A549 (cell line): ENCODE measurements around the gene CD82. TPM values are rescaled to one million over a fixed set of nuclear protein-coding genes. Genes with fewer than 3 reads are reported as not detected.

Source experiments
- ATAC-seq, 2 experiments: fragments of 200-7000 bp in 1 of 2; fragments of >200 bp in 1 of 2; cut with Nextera tagmentation in 1 of 2; cut with Tn5 transposase in 1 of 2; 3 replicates each; pipeline versions ENCODE4 v1.8.0 to v1.9.1; 2018 to 2020; ENCODE audit warnings: mild to moderate bottlenecking in 1 of 2, moderate library complexity in 1 of 2
- CTCF ChIA-PET: fragments of 300-600 bp; sonication (Branson Sonifier 250); formaldehyde crosslinking; extraction: SDS; loops from one replicate; lab custom pipeline; 2021; ENCODE audit warnings: antibody characterized with exemption, inconsistent platforms; lab: Yijun Ruan, JAX
- POLR2A ChIA-PET: fragments of 350-600 bp; formaldehyde crosslinking; extraction: SDS; loops from one replicate; lab custom pipeline; 2021; ENCODE audit warnings: antibody characterized with exemption, inconsistent platforms; lab: Yijun Ruan, JAX
- DNase-seq, 2 experiments: peaks; one replicate each; pipeline versions ENCODE4 v3.0.0 to v3.0.0-alpha.2; 2011 to 2016; ENCODE audit warnings: low read depth in 1 of 2, low spot score in 1 of 2
- FAIRE-seq: peaks from 2 replicates; lab custom pipeline; 2011; peaks lifted over from hg19 to GRCh38; lab: Jason Lieb, UNC
- H3K27ac ChIP-seq, 2 experiments: fragments of >200 bp; sonication (Bioruptor Twin); formaldehyde crosslinking; 3 replicates each; pipeline ENCODE4 v1.5.1; 2016 to 2017
- H3K4me1 ChIP-seq: fragments of >200 bp; sonication (Bioruptor Twin); formaldehyde crosslinking; 3 replicates; pipeline ENCODE4 v1.6.1; 2016
- H3K4me2 ChIP-seq: fragments of >200 bp; sonication (Bioruptor Twin); formaldehyde crosslinking; 3 replicates; pipeline ENCODE4 v1.6.1; 2016
- H3K4me3 ChIP-seq: fragments of >200 bp; sonication (Bioruptor Twin); formaldehyde crosslinking; 3 replicates; pipeline ENCODE4 v1.5.1; 2016
- H3K9me3 ChIP-seq: fragments of >200 bp; sonication (Bioruptor Twin); formaldehyde crosslinking; 3 replicates; pipeline ENCODE4 v1.6.1; 2016
- CBX8 ChIP-seq: fragments of 200-600 bp; sonication (generic); IDR thresholded peaks from 2 replicates; pipeline ENCODE4 v1.6.1; 2016
- CEBPB ChIP-seq, 2 experiments: fragments of >200 bp in 1 of 2; sonication (Bioruptor Twin) in 1 of 2; formaldehyde crosslinking in 1 of 2; IDR thresholded peaks; 2 replicates each; pipeline ENCODE4 v1.6.1; 2012 to 2016
- CHD2 ChIP-seq: fragments of 150-350 bp; IDR thresholded peaks from 2 replicates; pipeline ENCODE4 v1.6.1; 2014; ENCODE audit warnings: low read length; ENCODE audit not compliant: partially characterized antibody
- HDAC2 ChIP-seq: fragments of 200-600 bp; sonication (generic); IDR thresholded peaks from 2 replicates; pipeline ENCODE4 v1.6.1; 2016
- HOXB13 ChIP-seq: fragments of 250-450 bp; sonication (Bioruptor Pico); IDR thresholded peaks from 2 replicates; pipeline ENCODE4 v1.5.0; 2020; ENCODE audit warnings: low read depth, mild to moderate bottlenecking, moderate library complexity
- HOXB5 ChIP-seq: fragments of 250-450 bp; sonication (Bioruptor Pico); IDR thresholded peaks from 2 replicates; pipeline ENCODE4 v1.5.0; 2020; ENCODE audit warnings: mild to moderate bottlenecking, moderate library complexity
- JUNB ChIP-seq: fragments of >200 bp; sonication (Bioruptor Twin); formaldehyde crosslinking; IDR thresholded peaks from 2 replicates; pipeline ENCODE4 v1.6.1; 2016
- MYC ChIP-seq: IDR thresholded peaks from 2 replicates; pipeline ENCODE4 v1.6.1; 2012; ENCODE audit warnings: mild to moderate bottlenecking, inconsistent platforms, low read length, improper control_type of control experiment, borderline replicate concordance
- PHF8 ChIP-seq: fragments of 200-600 bp; sonication (generic); IDR thresholded peaks from 2 replicates; pipeline ENCODE4 v1.6.1; 2016; ENCODE audit warnings: low read depth, mild to moderate bottlenecking, antibody characterized with exemption, moderate library complexity, borderline replicate concordance
- RFX5 ChIP-seq: fragments of 450-650 bp; IDR thresholded peaks from 2 replicates; pipeline ENCODE4 v1.7.1; 2014; ENCODE audit warnings: antibody characterized with exemption, mild to moderate bottlenecking, moderate library complexity
- RNF2 ChIP-seq: fragments of 200-600 bp; sonication (generic); IDR thresholded peaks from 2 replicates; pipeline ENCODE4 v1.6.1; 2016; ENCODE audit warnings: low read depth, mild to moderate bottlenecking, antibody characterized with exemption, moderate library complexity, borderline replicate concordance
- SMC3 ChIP-seq: fragments of >200 bp; sonication (Bioruptor Twin); formaldehyde crosslinking; IDR thresholded peaks from 3 replicates; pipeline ENCODE4 v1.6.1; 2018; ENCODE audit warnings: inconsistent platforms
- SREBF2 ChIP-seq: fragments of 450-650 bp; IDR thresholded peaks from 2 replicates; pipeline ENCODE4 v1.6.1; 2014; ENCODE audit warnings: mild to moderate bottlenecking, moderate library complexity
- TFCP2L1 ChIP-seq: fragments of 250-450 bp; sonication (Bioruptor Pico); IDR thresholded peaks from 2 replicates; pipeline ENCODE4 v1.5.0; 2021; ENCODE audit warnings: mild to moderate bottlenecking
- WGBS: methylation state at CpG from one replicate; pipeline ENCODE4 v1.1.6; 2017; ENCODE audit errors: missing lambda C conversion rate; 5-methylcytosine and 5-hydroxymethylcytosine counted together
- polyA plus RNA-seq, 4 experiments: library from polyadenylated mRNA; depleted of rRNA in 3 of 4; stranded (reverse); fragments of >200 nt; fragmentation: RNase III in 1 of 4; extraction: RNeasy Plus Mini Kit Qiagen cat#74134 plus additional on column Dnase treatment in 1 of 4; gene quantifications; 2 replicates in 3 of 4; 3 replicates in 1 of 4; pipeline ENCODE4 v1.2.3, GENCODE V29; 2011 to 2017
- TF ChIP-seq, protein P1 (sequence below): fragments of >200 bp; sonication (Bioruptor Twin); formaldehyde crosslinking; IDR thresholded peaks from 3 replicates; pipeline ENCODE4 v1.6.1; 2016
- TF ChIP-seq, protein P2 (sequence below): fragments of 250-450 bp; sonication (Bioruptor Pico); IDR thresholded peaks from 2 replicates; pipeline ENCODE4 v1.5.0; 2020; ENCODE audit warnings: low read depth, mild to moderate bottlenecking, moderate library complexity
- TF ChIP-seq, protein P3 (sequence below): IDR thresholded peaks from 2 replicates; pipeline ENCODE4 v1.6.1; 2012
- TF ChIP-seq, protein P4 (sequence below): IDR thresholded peaks from 2 replicates; pipeline ENCODE4 v1.6.1; 2012; ENCODE audit warnings: low read depth, borderline replicate concordance
- TF ChIP-seq, protein P5 (sequence below): IDR thresholded peaks from 2 replicates; pipeline ENCODE4 v1.6.1; 2012
- TF ChIP-seq, protein P6 (sequence below): fragments of >200 bp; sonication (Bioruptor Twin); formaldehyde crosslinking; IDR thresholded peaks from 3 replicates; pipeline ENCODE4 v1.5.1; 2016

The CD82 gene
- polyA plus RNA-seq, 2 of the 4 experiments (the other 2 are of a cell fraction) = 2.8 to 3.2 TPM

DNA sequence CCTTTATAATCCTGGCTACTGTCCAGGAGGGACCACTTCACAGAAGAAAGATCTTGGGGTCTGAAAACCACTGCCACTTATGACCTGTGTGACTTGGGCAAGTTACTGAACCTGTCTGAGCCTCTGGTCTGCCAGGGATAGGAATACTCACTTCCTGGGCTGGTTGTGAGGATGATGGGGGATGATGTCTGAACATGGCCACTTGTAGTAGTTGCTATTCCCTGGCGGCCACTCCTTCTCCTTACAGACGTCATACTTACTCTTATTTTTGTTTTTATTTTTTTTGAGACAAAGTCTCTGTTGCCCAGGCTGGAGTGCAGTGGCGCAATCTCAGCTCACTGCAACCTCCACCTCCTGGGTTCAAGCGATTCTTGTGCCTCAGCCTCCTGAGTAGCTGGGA is 26.1 kb downstream of the CD82 start:
- DNase-seq (no peak), ATAC-seq (no peak)
- no peaks in the 10 kb centered on the region for H3K9me3 ChIP-seq
- TF ChIP-seq, protein P1, sequence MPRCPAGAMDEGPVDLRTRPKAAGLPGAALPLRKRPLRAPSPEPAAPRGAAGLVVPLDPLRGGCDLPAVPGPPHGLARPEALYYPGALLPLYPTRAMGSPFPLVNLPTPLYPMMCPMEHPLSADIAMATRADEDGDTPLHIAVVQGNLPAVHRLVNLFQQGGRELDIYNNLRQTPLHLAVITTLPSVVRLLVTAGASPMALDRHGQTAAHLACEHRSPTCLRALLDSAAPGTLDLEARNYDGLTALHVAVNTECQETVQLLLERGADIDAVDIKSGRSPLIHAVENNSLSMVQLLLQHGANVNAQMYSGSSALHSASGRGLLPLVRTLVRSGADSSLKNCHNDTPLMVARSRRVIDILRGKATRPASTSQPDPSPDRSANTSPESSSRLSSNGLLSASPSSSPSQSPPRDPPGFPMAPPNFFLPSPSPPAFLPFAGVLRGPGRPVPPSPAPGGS = no peak
- TF ChIP-seq, all 56 proteins: peak for 0
- Histone ChIP-seq H3K4me2 (no peak overlapping the region), H3K27ac (0 out of 6 replicates have a peak overlapping the region, but pooled peaks of 1 of the 2 experiments have one; percentile 27), H3K4me3 (no peak overlapping the region), H3K4me1 (no peaks in the 10 kb centered on the region)
- CTCF ChIA-PET = interaction anchor here (0.6 to 3.1 kb wide), 9 partner anchors 8 to 567 kb away, joined by 3 to 11 read pairs (median 3); no protein-coding TSS in a partner anchor
- 77% methylated on average over 4 of the region's 4 CpGs for WGBS
- no peak for FAIRE-seq
- POLR2A ChIA-PET = no interaction called here

DNA sequence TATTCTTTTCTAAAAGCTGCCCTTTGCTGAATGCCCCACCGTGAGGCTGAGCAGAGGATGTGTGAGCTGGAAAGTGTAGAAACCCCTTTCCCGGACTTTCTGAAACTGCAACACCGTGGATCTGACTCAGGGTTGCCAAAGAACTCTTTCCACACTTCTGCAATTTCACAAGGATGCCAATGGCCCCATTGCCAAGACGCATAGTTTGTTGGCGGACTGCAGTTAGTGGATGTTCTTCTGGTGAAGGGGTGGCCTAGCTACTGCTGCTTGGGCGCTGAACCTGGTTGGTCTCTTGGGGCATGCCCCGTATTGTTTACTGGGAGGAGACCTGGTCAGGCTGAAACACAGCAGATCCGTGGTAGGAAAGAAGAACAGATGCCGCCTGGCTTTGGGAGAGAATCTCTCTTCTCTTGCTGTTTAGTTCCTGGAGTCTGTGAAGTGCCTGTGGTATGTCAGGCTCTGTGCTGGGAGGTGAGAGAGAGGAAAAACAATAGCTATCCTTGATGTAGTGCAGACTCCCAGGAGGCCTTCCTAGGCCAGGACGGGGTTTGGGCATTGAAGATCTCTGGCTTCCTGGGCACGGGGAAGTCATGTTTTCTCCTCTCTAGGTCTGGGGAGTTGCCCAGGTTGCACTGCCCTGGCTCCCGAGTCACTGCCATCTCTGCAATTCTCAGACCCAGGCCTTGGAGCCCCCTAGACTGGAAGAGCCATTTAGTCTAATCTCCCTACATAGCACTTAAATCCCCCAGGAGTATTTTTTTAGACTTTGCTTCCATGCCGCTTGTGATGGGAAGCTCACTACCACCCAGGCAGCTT is 26.9 kb downstream of the CD82 start:
- no peak overlapping the region for H3K27ac ChIP-seq
- H3K9me3 ChIP-seq = no peaks in the 10 kb centered on the region
- no peak for FAIRE-seq
- DNase-seq = no peak
- 76% methylated on average over 13 of the region's 13 CpGs for WGBS
- no peak overlapping the region for H3K4me2 ChIP-seq
- no peak overlapping the region for H3K4me3 ChIP-seq
- no peak for ATAC-seq
- POLR2A ChIA-PET = no interaction called here
- no peak for TF ChIP-seq SMC3
- CTCF ChIA-PET = interaction anchor here (0.7 to 3.1 kb wide), 11 partner anchors 11 to 566 kb away, joined by 3 to 11 read pairs (median 3); no protein-coding TSS in a partner anchor
- no peaks in the 10 kb centered on the region for H3K4me1 ChIP-seq

DNA sequence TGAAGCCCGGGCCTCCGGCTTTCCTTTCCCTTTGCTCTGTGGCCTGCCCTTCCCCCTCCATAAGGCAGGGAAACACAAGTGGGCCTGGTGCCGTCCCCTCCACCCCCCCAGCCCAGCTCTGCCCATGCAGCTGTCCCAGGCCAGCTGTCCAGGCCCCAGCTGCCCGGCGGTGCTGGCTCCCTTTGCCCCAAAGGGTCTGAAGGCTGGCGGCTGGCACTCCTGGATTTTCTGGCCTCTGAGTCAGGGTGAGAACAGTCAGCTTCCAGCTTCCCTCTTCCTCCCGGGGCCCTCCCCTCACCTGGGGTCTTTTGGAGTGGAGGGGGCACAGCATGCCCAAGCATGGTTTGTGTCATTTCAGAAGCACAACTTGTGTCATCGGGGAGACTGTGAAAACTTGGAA is 27.8 kb downstream of the CD82 start:
- DNase-seq = no peak
- ChIA-PET CTCF (interaction anchor here (0.9 to 1.3 kb wide), 7 partner anchors 11 to 292 kb away, joined by 3 to 5 read pairs (median 3); no protein-coding TSS in a partner anchor), POLR2A (interaction anchor here (1.8 kb wide), 1 partner anchor 28 kb away, joined by 4 read pairs; the partner anchor contains the start of gene CD82)
- no peak for FAIRE-seq
- H3K9me3 ChIP-seq = no peaks in the 10 kb centered on the region
- no peak overlapping the region for H3K27ac ChIP-seq
- no peak overlapping the region for H3K4me2 ChIP-seq
- no peak for ATAC-seq
- H3K4me1 ChIP-seq = no peaks in the 10 kb centered on the region
- TF ChIP-seq, protein P2, sequence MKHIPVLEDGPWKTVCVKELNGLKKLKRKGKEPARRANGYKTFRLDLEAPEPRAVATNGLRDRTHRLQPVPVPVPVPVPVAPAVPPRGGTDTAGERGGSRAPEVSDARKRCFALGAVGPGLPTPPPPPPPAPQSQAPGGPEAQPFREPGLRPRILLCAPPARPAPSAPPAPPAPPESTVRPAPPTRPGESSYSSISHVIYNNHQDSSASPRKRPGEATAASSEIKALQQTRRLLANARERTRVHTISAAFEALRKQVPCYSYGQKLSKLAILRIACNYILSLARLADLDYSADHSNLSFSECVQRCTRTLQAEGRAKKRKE (CRISPR knock-in tag) = no peak
- TF ChIP-seq, protein P3, sequence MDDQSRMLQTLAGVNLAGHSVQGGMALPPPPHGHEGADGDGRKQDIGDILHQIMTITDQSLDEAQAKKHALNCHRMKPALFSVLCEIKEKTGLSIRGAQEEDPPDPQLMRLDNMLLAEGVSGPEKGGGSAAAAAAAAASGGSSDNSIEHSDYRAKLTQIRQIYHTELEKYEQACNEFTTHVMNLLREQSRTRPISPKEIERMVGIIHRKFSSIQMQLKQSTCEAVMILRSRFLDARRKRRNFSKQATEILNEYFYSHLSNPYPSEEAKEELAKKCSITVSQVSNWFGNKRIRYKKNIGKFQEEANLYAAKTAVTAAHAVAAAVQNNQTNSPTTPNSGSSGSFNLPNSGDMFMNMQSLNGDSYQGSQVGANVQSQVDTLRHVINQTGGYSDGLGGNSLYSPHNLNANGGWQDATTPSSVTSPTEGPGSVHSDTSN = no peak
- TF ChIP-seq JUNB = no peak
- no peak for TF ChIP-seq RNF2
- TF ChIP-seq HDAC2 = no peak
- TF ChIP-seq CHD2 = no peak
- no peak for TF ChIP-seq TFCP2L1
- no peak for TF ChIP-seq CBX8
- TF ChIP-seq, protein P4, sequence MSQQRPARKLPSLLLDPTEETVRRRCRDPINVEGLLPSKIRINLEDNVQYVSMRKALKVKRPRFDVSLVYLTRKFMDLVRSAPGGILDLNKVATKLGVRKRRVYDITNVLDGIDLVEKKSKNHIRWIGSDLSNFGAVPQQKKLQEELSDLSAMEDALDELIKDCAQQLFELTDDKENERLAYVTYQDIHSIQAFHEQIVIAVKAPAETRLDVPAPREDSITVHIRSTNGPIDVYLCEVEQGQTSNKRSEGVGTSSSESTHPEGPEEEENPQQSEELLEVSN = no peak
- no peak for TF ChIP-seq RFX5
- TF ChIP-seq, protein P5, sequence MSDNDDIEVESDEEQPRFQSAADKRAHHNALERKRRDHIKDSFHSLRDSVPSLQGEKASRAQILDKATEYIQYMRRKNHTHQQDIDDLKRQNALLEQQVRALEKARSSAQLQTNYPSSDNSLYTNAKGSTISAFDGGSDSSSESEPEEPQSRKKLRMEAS = no peak
- TF ChIP-seq MYC = no peak
- no peak for TF ChIP-seq HOXB13 (CRISPR knock-in tag)
- no peak for TF ChIP-seq CEBPB (IDR thresholded peaks at IDR 0.05)
- TF ChIP-seq, protein P6, sequence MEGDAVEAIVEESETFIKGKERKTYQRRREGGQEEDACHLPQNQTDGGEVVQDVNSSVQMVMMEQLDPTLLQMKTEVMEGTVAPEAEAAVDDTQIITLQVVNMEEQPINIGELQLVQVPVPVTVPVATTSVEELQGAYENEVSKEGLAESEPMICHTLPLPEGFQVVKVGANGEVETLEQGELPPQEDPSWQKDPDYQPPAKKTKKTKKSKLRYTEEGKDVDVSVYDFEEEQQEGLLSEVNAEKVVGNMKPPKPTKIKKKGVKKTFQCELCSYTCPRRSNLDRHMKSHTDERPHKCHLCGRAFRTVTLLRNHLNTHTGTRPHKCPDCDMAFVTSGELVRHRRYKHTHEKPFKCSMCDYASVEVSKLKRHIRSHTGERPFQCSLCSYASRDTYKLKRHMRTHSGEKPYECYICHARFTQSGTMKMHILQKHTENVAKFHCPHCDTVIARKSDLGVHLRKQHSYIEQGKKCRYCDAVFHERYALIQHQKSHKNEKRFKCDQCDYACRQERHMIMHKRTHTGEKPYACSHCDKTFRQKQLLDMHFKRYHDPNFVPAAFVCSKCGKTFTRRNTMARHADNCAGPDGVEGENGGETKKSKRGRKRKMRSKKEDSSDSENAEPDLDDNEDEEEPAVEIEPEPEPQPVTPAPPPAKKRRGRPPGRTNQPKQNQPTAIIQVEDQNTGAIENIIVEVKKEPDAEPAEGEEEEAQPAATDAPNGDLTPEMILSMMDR = no peak
- TF ChIP-seq PHF8 = no peak
- TF ChIP-seq HOXB5 = no peak
- TF ChIP-seq SREBF2 = no peak
- WGBS = 62% methylated on average over 5 of the region's 8 CpGs
- no peak overlapping the region for H3K4me3 ChIP-seq
